ENCODE measurements around the gene ALPI. TPM values are rescaled to one million over a fixed set of nuclear protein-coding genes. Genes with fewer than 3 reads are reported as not detected.
"Not testable (repeated sequence)": the region's sequence is repeated elsewhere in the genome, so short reads cannot be mapped to it uniquely, and the experiment has no call there.

The ALPI gene
- total RNA-seq, 1 experiment from 2014 or later = not detected

DNA sequence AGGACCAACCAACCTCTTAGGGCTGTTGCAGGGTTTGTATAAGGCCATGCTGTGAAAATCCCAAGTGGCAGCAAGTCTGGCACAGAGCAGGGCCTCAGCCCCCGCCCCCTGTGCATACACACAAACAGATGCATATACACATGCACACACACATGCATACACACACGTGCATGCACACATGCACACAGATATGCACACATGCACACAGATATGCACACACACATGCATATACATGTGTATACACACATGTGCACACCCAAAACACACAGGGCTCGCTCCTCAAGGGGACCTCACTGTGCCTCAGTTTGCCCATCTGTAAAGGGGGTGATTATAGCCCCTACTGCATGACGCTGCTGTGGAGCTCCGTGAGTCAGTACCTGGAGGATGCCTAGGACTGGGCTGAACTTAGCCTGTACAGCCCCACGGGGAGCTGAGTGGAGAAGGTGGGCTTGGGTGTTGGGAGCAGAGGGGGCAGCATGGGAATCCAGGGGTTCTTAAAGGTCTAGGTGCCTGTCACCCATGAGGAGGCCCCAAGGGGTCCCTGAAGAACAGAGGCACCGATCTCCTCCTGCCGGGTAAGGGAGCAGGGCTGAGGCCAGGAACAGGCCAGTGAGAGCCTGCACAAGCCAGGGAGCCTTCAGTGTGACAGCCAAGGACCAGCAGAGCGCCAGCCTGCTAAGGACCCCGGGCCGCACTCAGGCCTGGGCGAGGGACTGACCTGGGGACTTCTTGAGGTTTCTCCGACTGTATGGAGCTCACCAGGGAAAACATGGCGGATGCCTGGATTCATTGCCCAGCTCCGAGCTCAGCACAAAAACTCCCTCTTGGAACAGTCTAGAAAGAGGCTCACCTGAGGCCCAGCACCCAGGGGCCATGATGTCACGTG, 24.0 kb upstream of the ALPI start:
- H3K27me3 ChIP-seq (ENCODE audit: low read length) = no peaks in the 10 kb centered on the region
- no peaks in the 10 kb centered on the region for H4K20me1 ChIP-seq (ENCODE audit: low read length)
- H3K4me3 ChIP-seq (ENCODE audit: low read length) = no peak overlapping the region
- H2AFZ ChIP-seq (ENCODE audit: low read length) = no peak overlapping the region
- BruUV-seq (replicated peaks) = no TSS peak
- no peaks in the 10 kb centered on the region for H3K9me2 ChIP-seq (replicated peaks; ENCODE audit: low read length)
- H3K4me1 ChIP-seq (ENCODE audit: insufficient read depth, low read length) = no peaks in the 10 kb centered on the region
- POLR2A ChIA-PET (ENCODE audit: unreplicated experiment) = no interaction called here
- no peak overlapping the region for H3K9ac ChIP-seq (ENCODE audit: low read length)
- CTCF ChIA-PET = no interaction called here
- H3K36me3 ChIP-seq (ENCODE audit: low read depth, low read length) = no peaks in the 10 kb centered on the region
- no peak overlapping the region for H3K4me2 ChIP-seq (ENCODE audit: low read length)
- H3K79me2 ChIP-seq (ENCODE audit: low read length) = no peaks in the 10 kb centered on the region
- H3F3A ChIP-seq (ENCODE audit: low read length, unreplicated experiment) = no peaks in the 10 kb centered on the region
- intact Hi-C loops (cut with micrococcal nuclease) = no loop called here
- DNase-seq (no peak), ATAC-seq (no peak)
- no peak overlapping the region for H3K27ac ChIP-seq (ENCODE audit: low read length)
- no peak for TF ChIP-seq CTCF (conservative IDR thresholded peaks at IDR 0.05; ENCODE audit: low read depth, low read length)
- TF ChIP-seq EZH2phosphoT487 (IDR thresholded peaks at IDR 0.05; ENCODE audit: borderline replicate concordance, low read length) = no peak
- no peak for TF ChIP-seq EZH2 (IDR thresholded peaks at IDR 0.05; ENCODE audit: low read length, unreplicated experiment)
- H3K9me3 ChIP-seq (ENCODE audit: low read length) = no peaks in the 10 kb centered on the region

DNA sequence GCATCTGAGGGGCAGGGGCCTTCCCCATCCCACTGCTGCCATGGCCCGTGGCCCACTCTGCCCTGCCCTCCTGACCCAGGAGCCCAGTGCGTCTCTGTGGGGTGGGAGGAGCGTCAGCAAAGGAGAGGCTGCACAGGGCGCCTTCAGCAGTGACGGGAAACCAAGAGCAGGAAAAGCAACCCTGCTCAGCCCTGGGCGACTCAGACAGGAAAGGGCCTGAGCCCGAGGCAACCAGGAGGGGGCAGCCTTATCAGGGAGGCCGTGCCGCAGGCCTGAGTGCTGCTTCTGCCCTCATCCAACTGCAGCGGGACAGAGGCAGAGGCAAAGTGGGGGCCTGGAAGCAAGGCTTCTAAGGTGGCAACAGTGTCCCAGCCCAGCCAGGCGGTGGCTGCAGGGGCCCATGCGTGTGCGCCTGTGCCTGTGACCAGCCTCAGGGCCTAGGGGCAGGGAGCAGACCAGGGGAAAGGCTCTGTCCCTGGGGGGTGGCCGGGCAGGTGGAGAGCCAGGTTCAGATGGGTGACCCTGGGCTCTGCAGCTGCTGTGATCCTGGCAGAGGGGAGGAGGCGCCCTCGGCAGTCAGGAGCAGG, 23.3 kb upstream of the ALPI start:
- TF ChIP-seq EZH2 (IDR thresholded peaks at IDR 0.05; ENCODE audit: low read length, unreplicated experiment) (no peak), EZH2phosphoT487 (IDR thresholded peaks at IDR 0.05; ENCODE audit: borderline replicate concordance, low read length) (no peak), CTCF (conservative IDR thresholded peaks at IDR 0.05; ENCODE audit: low read depth, low read length) (no peak; the same call in 1 of the 2 replicates)
- H3K27me3 ChIP-seq (ENCODE audit: low read length) = no peaks in the 10 kb centered on the region
- DNase-seq (peak; percentile 13), ATAC-seq (peak; percentile 42; the same call in 1 of the 2 replicates)
- H2AFZ ChIP-seq (ENCODE audit: low read length) = no peak overlapping the region
- H3K36me3 ChIP-seq (ENCODE audit: low read depth, low read length) = no peaks in the 10 kb centered on the region
- no peaks in the 10 kb centered on the region for H3K9me2 ChIP-seq (replicated peaks; ENCODE audit: low read length)
- no peaks in the 10 kb centered on the region for H3K79me2 ChIP-seq (ENCODE audit: low read length)
- H4K20me1 ChIP-seq (ENCODE audit: low read length) = no peaks in the 10 kb centered on the region
- CTCF ChIA-PET = no interaction called here
- H3K4me2 ChIP-seq (ENCODE audit: low read length) = no peak overlapping the region
- no TSS peak for BruUV-seq (replicated peaks)
- no peaks in the 10 kb centered on the region for H3K4me1 ChIP-seq (ENCODE audit: insufficient read depth, low read length)
- H3K9ac ChIP-seq (ENCODE audit: low read length) = no peak overlapping the region
- H3K9me3 ChIP-seq (ENCODE audit: low read length) = no peaks in the 10 kb centered on the region
- no peak overlapping the region for H3K27ac ChIP-seq (ENCODE audit: low read length)
- H3K4me3 ChIP-seq (ENCODE audit: low read length) = no peak overlapping the region
- POLR2A ChIA-PET (ENCODE audit: unreplicated experiment) = no interaction called here
- intact Hi-C loops (cut with micrococcal nuclease) = no loop called here
- no peaks in the 10 kb centered on the region for H3F3A ChIP-seq (ENCODE audit: low read length, unreplicated experiment)

DNA sequence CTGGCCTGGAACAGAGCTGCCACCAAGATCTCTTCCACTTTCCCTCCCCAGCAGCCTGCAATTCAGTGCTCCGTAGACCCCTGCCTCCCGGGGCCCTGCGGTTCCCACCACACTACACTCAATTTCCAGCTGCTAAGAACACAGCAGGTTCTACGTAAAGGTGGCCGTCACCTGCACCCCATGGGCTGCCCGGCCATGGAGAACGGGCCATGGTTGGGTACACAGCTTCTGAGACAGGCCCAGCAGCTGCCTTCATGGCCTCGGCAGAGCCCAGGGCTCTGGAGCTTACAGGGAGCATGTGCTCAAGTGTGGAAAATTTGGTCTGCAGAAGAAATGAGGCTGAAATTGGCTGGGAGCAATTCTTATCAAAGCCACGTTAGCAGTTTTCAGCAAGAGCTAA, 22.3 kb upstream of the ALPI start:
- H3K4me1 ChIP-seq (ENCODE audit: insufficient read depth, low read length); CTCF ChIA-PET; DNase-seq: not testable (repeated sequence)

More for the DNA sequence above, 22.3 kb upstream of the ALPI start:
- H3K9me2 ChIP-seq (replicated peaks; ENCODE audit: low read length); H3K4me3 ChIP-seq (ENCODE audit: low read length); H3K79me2 ChIP-seq (ENCODE audit: low read length); BruUV-seq (replicated peaks); H3K9me3 ChIP-seq (ENCODE audit: low read length); H4K20me1 ChIP-seq (ENCODE audit: low read length); intact Hi-C loops (cut with micrococcal nuclease); H3F3A ChIP-seq (ENCODE audit: low read length, unreplicated experiment); H3K9ac ChIP-seq (ENCODE audit: low read length); H3K27ac ChIP-seq (ENCODE audit: low read length); H3K36me3 ChIP-seq (ENCODE audit: low read depth, low read length); H3K4me2 ChIP-seq (ENCODE audit: low read length); H2AFZ ChIP-seq (ENCODE audit: low read length); ATAC-seq; POLR2A ChIA-PET (ENCODE audit: unreplicated experiment); H3K27me3 ChIP-seq (ENCODE audit: low read length): not testable (repeated sequence)
